ENCODE measurements around the gene ZNF629.
"Not testable (repeated sequence)": the region's sequence is repeated elsewhere in the genome, so short reads cannot be mapped to it uniquely, and the experiment has no call there.

ZNF629 gene

DNA sequence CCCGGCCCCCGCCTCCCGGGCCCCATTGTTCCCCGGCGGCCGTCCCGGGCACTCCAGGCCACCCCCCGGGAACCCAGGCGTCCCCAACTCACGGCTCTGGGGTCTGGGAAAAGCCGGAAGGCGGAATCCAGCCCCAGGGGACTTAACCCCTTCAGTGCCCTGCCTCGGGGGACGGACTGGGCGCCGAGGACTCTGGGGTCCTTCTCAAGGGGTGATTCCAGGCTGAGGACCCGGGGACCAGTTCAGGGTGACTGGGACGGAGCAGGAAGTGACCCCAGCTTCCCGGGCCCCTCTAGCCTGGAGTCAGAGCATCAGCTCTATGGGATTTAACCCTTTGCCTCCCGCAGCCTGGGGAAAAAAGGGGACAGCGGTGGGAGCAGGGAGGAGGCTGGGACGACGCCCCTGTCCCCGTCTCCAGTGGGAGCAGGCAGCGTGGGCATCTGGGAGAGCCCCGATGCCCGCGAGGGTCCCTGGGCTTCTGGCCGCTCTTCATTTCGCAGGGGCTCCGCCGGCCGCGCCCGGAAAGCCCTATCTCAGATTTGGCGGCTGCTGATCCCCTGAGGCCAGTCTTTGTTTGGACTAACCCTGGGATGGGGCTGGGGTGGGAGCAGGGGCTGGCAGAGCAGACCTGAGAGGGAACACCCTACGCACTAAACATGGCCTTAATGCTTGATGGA, at the start of gene ZNF629:
TSS of gene ZNF629 (minus strand) at position 270 of the 677 bp plus-strand sequence. CDS start 2,723 bp downstream, outside the sequence.
- no peak within 1 kb of the TSS for H3K4me3 ChIP-seq (ENCODE audit: low read depth, low read length)
- TF ChIP-seq, protein P1, sequence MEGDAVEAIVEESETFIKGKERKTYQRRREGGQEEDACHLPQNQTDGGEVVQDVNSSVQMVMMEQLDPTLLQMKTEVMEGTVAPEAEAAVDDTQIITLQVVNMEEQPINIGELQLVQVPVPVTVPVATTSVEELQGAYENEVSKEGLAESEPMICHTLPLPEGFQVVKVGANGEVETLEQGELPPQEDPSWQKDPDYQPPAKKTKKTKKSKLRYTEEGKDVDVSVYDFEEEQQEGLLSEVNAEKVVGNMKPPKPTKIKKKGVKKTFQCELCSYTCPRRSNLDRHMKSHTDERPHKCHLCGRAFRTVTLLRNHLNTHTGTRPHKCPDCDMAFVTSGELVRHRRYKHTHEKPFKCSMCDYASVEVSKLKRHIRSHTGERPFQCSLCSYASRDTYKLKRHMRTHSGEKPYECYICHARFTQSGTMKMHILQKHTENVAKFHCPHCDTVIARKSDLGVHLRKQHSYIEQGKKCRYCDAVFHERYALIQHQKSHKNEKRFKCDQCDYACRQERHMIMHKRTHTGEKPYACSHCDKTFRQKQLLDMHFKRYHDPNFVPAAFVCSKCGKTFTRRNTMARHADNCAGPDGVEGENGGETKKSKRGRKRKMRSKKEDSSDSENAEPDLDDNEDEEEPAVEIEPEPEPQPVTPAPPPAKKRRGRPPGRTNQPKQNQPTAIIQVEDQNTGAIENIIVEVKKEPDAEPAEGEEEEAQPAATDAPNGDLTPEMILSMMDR (IDR thresholded peaks at IDR 0.05; ENCODE audit: borderline replicate concordance, insufficient read depth, low read depth, low read length): no peak

GRCh38 chr16:30834130-30834740, 47.2 kb upstream of the ZNF629 start:
- TF ChIP-seq, protein P1 (IDR thresholded peaks at IDR 0.05; ENCODE audit: borderline replicate concordance, insufficient read depth, low read depth, low read length): no peak
- no peak overlapping the region for H3K4me3 ChIP-seq (ENCODE audit: low read depth, low read length)

- TF ChIP-seq, protein P1 (IDR thresholded peaks at IDR 0.05; ENCODE audit: borderline replicate concordance, insufficient read depth, low read depth, low read length): no peak
- no peak overlapping the region for H3K4me3 ChIP-seq (ENCODE audit: low read depth, low read length)
Observed at GRCh38 chr16:30830072-30830417, 43.0 kb upstream of the ZNF629 start.

DNA sequence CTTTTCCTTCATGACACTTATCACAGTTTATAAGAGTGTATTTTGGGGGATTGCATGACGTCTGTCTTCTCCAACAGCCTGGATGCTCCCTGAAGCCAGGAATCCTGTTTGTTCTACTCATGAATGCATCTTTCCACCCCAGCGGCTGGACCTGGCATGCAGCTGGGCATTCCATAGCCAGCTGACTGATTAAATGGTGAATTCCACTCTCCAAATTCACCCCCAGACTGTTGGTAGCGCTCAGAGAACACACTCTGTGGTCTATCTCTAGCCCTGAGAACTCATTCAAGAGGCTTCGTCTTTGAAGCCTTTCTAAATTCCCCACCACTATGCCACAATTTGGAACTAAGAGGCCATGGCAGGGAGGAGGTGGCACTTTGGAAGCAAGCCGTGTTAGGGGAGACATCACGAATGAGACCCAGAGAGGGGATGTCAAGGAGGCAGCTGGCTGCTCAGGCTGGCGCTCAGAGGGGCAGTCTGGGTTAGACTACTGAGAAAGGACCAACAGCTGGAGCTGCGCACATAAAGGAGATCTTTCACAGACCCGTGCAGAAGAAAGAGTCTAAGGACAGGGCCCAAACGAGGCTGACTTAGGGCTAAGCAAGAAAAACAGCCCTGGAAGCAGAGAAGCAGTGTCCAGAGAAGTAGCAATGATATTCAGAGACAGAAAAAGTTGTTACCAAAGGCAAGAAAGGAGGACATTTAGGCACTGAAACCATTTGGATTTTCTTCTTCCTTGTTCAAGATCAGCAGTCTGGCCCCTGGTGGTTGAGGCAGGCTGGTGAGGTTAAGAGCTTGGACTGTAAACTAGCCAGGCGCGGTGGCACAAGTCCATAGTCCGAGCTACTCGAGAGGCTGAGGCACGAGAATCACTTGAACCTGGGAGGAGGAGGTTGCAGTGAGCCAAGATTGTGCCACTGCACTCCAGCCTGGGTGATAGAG, 42.4 kb upstream of the ZNF629 start:
- TF ChIP-seq, protein P1 (IDR thresholded peaks at IDR 0.05; ENCODE audit: borderline replicate concordance, insufficient read depth, low read depth, low read length): no peak
- H3K4me3 ChIP-seq (ENCODE audit: low read depth, low read length): no peak overlapping the region

- H3K4me3 ChIP-seq (ENCODE audit: low read depth, low read length): no peak overlapping the region
- TF ChIP-seq, protein P1 (IDR thresholded peaks at IDR 0.05; ENCODE audit: borderline replicate concordance, insufficient read depth, low read depth, low read length): no peak
Observed at GRCh38 chr16:30821891-30822290, 34.9 kb upstream of the ZNF629 start.

- H3K4me3 ChIP-seq (ENCODE audit: low read depth, low read length): not testable (repeated sequence)
Observed at GRCh38 chr16:30821441-30821840, 34.4 kb upstream of the ZNF629 start.

GRCh38 chr16:30820952-30821421, 34.0 kb upstream of the ZNF629 start:
- TF ChIP-seq, protein P1 (IDR thresholded peaks at IDR 0.05; ENCODE audit: borderline replicate concordance, insufficient read depth, low read depth, low read length): no peak
- H3K4me3 ChIP-seq (ENCODE audit: low read depth, low read length): no peak overlapping the region

Data from GM12875 (cell line).